HepG2 (cell line): ENCODE data around the gene TTLL1. TPM values are rescaled to one million over a fixed set of nuclear protein-coding genes. Genes with fewer than 3 reads are reported as not detected.

Experiments
- ATAC-seq: fragments of 200-7000 bp; cut with Tn5 transposase; 3 replicates; pipeline ENCODE4 v1.9.1; 2020; ENCODE audit warnings: mild to moderate bottlenecking, moderate library complexity
- BruUV-seq: library from RNA; stranded (reverse); fragments of 400-500 nt; replicated peaks from 2 replicates; lab custom pipeline; 2021; lab: Mats Ljungman, UMichigan
- CTCF ChIA-PET: fragments of 300-600 bp; formaldehyde crosslinking; extraction: SDS; loops from one replicate; lab custom pipeline; 2021; ENCODE audit warnings: low total read pairs, inconsistent platforms, low intra/inter-chr PET ratio; lab: Yijun Ruan, JAX
- POLR2A ChIA-PET: fragments of 350-600 bp; sonication (Branson Sonifier 250); formaldehyde crosslinking; loops from one replicate; lab custom pipeline; 2020; ENCODE audit warnings: antibody characterized with exemption, inconsistent platforms; lab: Yijun Ruan, JAX
- DNase-seq: peaks from one replicate; pipeline ENCODE4 v3.0.0-alpha.2; 2015; ENCODE audit warnings: low spot score
- FAIRE-seq: peaks from 3 replicates; lab custom pipeline; 2011; peaks lifted over from hg19 to GRCh38; lab: Jason Lieb, UNC
- H2AFZ ChIP-seq: one replicate; pipeline ENCODE4 v1.6.1; 2011; ENCODE audit warnings: low read length, inconsistent platforms
- H3K27ac ChIP-seq: fragments of 300-600 bp; 3 replicates; pipeline ENCODE4 v1.8.0; 2011; ENCODE audit warnings: mixed run types, mild to moderate bottlenecking, mixed read lengths, low read length, inconsistent platforms; ENCODE audit not compliant: insufficient read depth; ENCODE audit errors: extremely low read length
- H3K27me3 ChIP-seq, 2 experiments: fragments of 200-600 bp in 1 of 2; 2 replicates in 1 of 2; 3 replicates in 1 of 2; pipeline versions ENCODE4 v1.6.0 to v1.8.0; 2011; ENCODE audit warnings: low read length in 2 of 2, mild to moderate bottlenecking in 2 of 2, moderate library complexity in 2 of 2, inconsistent platforms in 1 of 2; ENCODE audit not compliant: insufficient read depth in 2 of 2, control insufficient read depth in 1 of 2
- H3K36me3 ChIP-seq, 2 experiments: fragments of 200-600 bp in 1 of 2; replicated peaks in 1 of 2; 2 replicates in 1 of 2; 3 replicates in 1 of 2; pipeline versions ENCODE4 v1.5.1 to v1.8.0; 2011; ENCODE audit warnings: low read length in 2 of 2, inconsistent platforms in 1 of 2; ENCODE audit not compliant: insufficient read depth in 2 of 2, control insufficient read depth in 1 of 2
- H3K4me1 ChIP-seq: 2 replicates; pipeline ENCODE4 v1.5.1; 2012; ENCODE audit warnings: low read length, inconsistent platforms; ENCODE audit not compliant: insufficient read depth
- H3K4me2 ChIP-seq: 2 replicates; pipeline ENCODE4 v1.6.0; 2011; ENCODE audit warnings: low read depth, low read length, inconsistent platforms
- H3K4me3 ChIP-seq, 3 experiments: fragments of 200-600 bp in 1 of 3; sonication (generic), shearing (Covaris generic) in 1 of 3; replicated peaks in 1 of 3; 2 replicates each; pipeline ENCODE4 v1.5.1; 2011 to 2016; ENCODE audit warnings: low read length in 3 of 3, inconsistent platforms in 2 of 3, low read depth in 2 of 3, mild to moderate bottlenecking in 2 of 3, control low read depth in 1 of 3, mixed read lengths in 1 of 3; ENCODE audit not compliant: insufficient read depth in 1 of 3
- H3K79me2 ChIP-seq: one replicate; pipeline ENCODE4 v1.6.1; 2011; ENCODE audit warnings: low read length, inconsistent platforms; ENCODE audit not compliant: insufficient read depth
- H3K9ac ChIP-seq: 2 replicates; pipeline ENCODE4 v1.6.0; 2011; ENCODE audit warnings: mild to moderate bottlenecking, low read depth, low read length, inconsistent platforms; ENCODE audit not compliant: insufficient read depth
- H3K9me3 ChIP-seq: 2 replicates; pipeline ENCODE4 v1.5.1; 2012; ENCODE audit warnings: mild to moderate bottlenecking, low read length
- H4K20me1 ChIP-seq: 2 replicates; pipeline ENCODE4 v1.6.0; 2011; ENCODE audit warnings: inconsistent platforms, mild to moderate bottlenecking, low read length, moderate library complexity; ENCODE audit not compliant: insufficient read depth
- ATF3 ChIP-seq: sonication (generic); formaldehyde crosslinking; IDR thresholded peaks from 2 replicates; pipeline ENCODE4 v1.4.0; 2020; ENCODE audit warnings: missing genetic modification reagents
- ATRX ChIP-seq: sonication (generic); formaldehyde crosslinking; IDR thresholded peaks from 2 replicates; pipeline ENCODE4 v1.4.0; 2020; ENCODE audit warnings: missing genetic modification reagents, borderline replicate concordance
- CEBPB ChIP-seq: IDR thresholded peaks from 2 replicates; pipeline ENCODE4 v1.6.1; 2011; ENCODE audit warnings: low read depth, low read length, improper control_type of control experiment, borderline replicate concordance
- ELK4 ChIP-seq: sonication (generic); formaldehyde crosslinking; IDR thresholded peaks from 2 replicates; pipeline ENCODE4 v1.9.0; 2021; ENCODE audit warnings: missing genetic modification reagents, borderline replicate concordance
- EZH2 ChIP-seq: conservative IDR thresholded peaks from 2 replicates; pipeline ENCODE4 v1.6.1; 2012; ENCODE audit warnings: mild to moderate bottlenecking, low read depth, low read length, moderate library complexity
- FLYWCH1 ChIP-seq: sonication (generic); formaldehyde crosslinking; IDR thresholded peaks from 2 replicates; pipeline ENCODE4 v1.8.1; 2023; ENCODE audit warnings: mild to moderate bottlenecking, missing genetic modification reagents
- HOXA3 ChIP-seq: sonication (generic); formaldehyde crosslinking; IDR thresholded peaks from 2 replicates; pipeline ENCODE4 v1.5.0; 2020; ENCODE audit warnings: missing genetic modification reagents
- KDM4B ChIP-seq: sonication (generic); formaldehyde crosslinking; IDR thresholded peaks from 2 replicates; pipeline ENCODE4 v1.4.0; 2020; ENCODE audit warnings: missing genetic modification reagents
- MEIS2 ChIP-seq: sonication (generic); formaldehyde crosslinking; IDR thresholded peaks from 2 replicates; pipeline ENCODE4 v1.9.0; 2021; ENCODE audit warnings: mild to moderate bottlenecking, missing genetic modification reagents
- NFE2 ChIP-seq: sonication (generic); formaldehyde crosslinking; IDR thresholded peaks from 2 replicates; pipeline ENCODE4 v1.4.0; 2020; ENCODE audit warnings: missing genetic modification reagents
- RFXANK ChIP-seq: IDR thresholded peaks from 2 replicates; pipeline ENCODE4 v1.6.1; 2016
- ZMAT5 ChIP-seq: sonication (generic); formaldehyde crosslinking; IDR thresholded peaks from 2 replicates; pipeline ENCODE4 v1.5.0; 2020; ENCODE audit warnings: mild to moderate bottlenecking, low read depth, missing genetic modification reagents, borderline replicate concordance
- ZNF343 ChIP-seq: sonication (generic); formaldehyde crosslinking; IDR thresholded peaks from 2 replicates; pipeline ENCODE4 v1.4.0; 2020; ENCODE audit warnings: mild to moderate bottlenecking, missing genetic modification reagents
- ZNF850 ChIP-seq: sonication (generic); formaldehyde crosslinking; conservative IDR thresholded peaks from 2 replicates; pipeline ENCODE4 v1.9.0; 2021; ENCODE audit warnings: mild to moderate bottlenecking, missing genetic modification reagents
- WGBS: methylation state at CpG from one replicate; pipeline ENCODE4 v1.1.6; 2017; ENCODE audit warnings: low lambda C conversion rate; 5-methylcytosine and 5-hydroxymethylcytosine counted together
- in situ Hi-C: cut with HindIII; loops from 2 replicates; pipeline ENCODE4 v1.10.0; 2017; ENCODE audit warnings: low pct_unique_long_range_greater_than_20kb; ENCODE audit not compliant: extremely low pct_ligation_motif_present
- intact Hi-C: fragments of 100-400 bp; cut with micrococcal nuclease; formaldehyde crosslinking; loops from one replicate; pipeline ENCODE4 v1.10.0; 2022; ENCODE audit not compliant: unreplicated experiment
- polyA plus RNA-seq, 8 experiments: library from polyadenylated mRNA; depleted of rRNA in 3 of 8; stranded (reverse) in 7 of 8; unstranded in 1 of 8; fragments of >200 nt; fragmentation: Illumina TruSeq in 4 of 8; extraction: Trizol in 4 of 8; gene quantifications; 2 replicates each; pipeline versions ENCODE4 v1.2.1 to v1.2.3, GENCODE V29; 2011 to 2016; ENCODE audit warnings: low read depth in 4 of 8, missing spikeins in 1 of 8, mixed read lengths in 1 of 8; ENCODE audit not compliant: insufficient read depth in 1 of 8
- total RNA-seq, 5 experiments: library from RNA; depleted of rRNA; stranded (reverse); fragments of >200 nt; fragmentation: Illumina TruSeq; extraction: Trizol; gene quantifications; 2 replicates each; pipeline ENCODE4 v1.2.3, GENCODE V29; 2016; ENCODE audit warnings: low read depth in 1 of 5
- TF ChIP-seq, protein P1 (sequence below): sonication (generic); formaldehyde crosslinking; IDR thresholded peaks from 2 replicates; pipeline ENCODE4 v1.4.0; 2020; ENCODE audit warnings: missing genetic modification reagents
- TF ChIP-seq, protein P2 (sequence below): sonication (generic); formaldehyde crosslinking; conservative IDR thresholded peaks from 2 replicates; pipeline ENCODE4 v1.8.0; 2022; ENCODE audit warnings: low read depth, missing genetic modification reagents

TTLL1 gene
- total and polyA plus RNA-seq, 2 of the 13 experiments (the other 11 are each of a cell fraction or from before 2014, with no cell fraction given) = 1.6 to 5.3 TPM

- CTCF ChIA-PET = no interaction called here
- peak overlapping the region; percentile 85 for H3K9ac ChIP-seq
- no peaks in the 10 kb centered on the region for H3K9me3 ChIP-seq
- intact Hi-C loops (loop anchor here (5.0 to 10.0 kb wide), 2 partner anchors 37 to 50 kb away; no protein-coding TSS in a partner anchor), in situ Hi-C loops (loop anchor here (5.0 kb wide), 1 partner anchor 53 kb away; no protein-coding TSS in a partner anchor)
- POLR2A ChIA-PET = interaction anchor here (0.7 to 6.1 kb wide), 29 partner anchors 10 to 380 kb away, joined by 3 to 185 read pairs (median 4); partner anchors contain the start of genes PACSIN2 and POLDIP3
- H3K4me3 ChIP-seq = peak overlapping the region; percentile 47 to 81 (median 64)
- BruUV-seq = no TSS peak
- no peaks in the 10 kb centered on the region for H3K36me3 ChIP-seq
- peaks cover 79% of the 10 kb centered on the region for H3K79me2 ChIP-seq
- H3K4me2 ChIP-seq = peak overlapping the region; percentile 100
- H3K4me1 ChIP-seq = peaks cover 96% of the 10 kb centered on the region
- ATAC-seq = peak; percentile 72
- H3K27me3 ChIP-seq = no peaks in the 10 kb centered on the region
- peak; percentile 98 for FAIRE-seq
- peak; percentile 98 for DNase-seq
- peak overlapping the region; percentile 100 for H3K27ac ChIP-seq
- H4K20me1 ChIP-seq = peaks cover 9% of the 10 kb centered on the region; the same call in 1 of the 2 replicates
- 1% methylated on average over 8 of the region's 9 CpGs for WGBS
- H2AFZ ChIP-seq = no peak overlapping the region
- no peak for TF ChIP-seq ELK4
- TF ChIP-seq ZMAT5 (CRISPR knock-in tag) = no peak
- TF ChIP-seq KDM4B (CRISPR knock-in tag) = no peak
- 0 out of 2 replicates have a peak, but pooled peaks have one; percentile 66 for TF ChIP-seq HOXA3
- no peak for TF ChIP-seq FLYWCH1 (CRISPR knock-in tag)
- TF ChIP-seq EZH2 = no peak
- TF ChIP-seq ATF3 = no peak
- no peak for TF ChIP-seq ZNF343 (CRISPR knock-in tag)
- no peak for TF ChIP-seq MEIS2 (CRISPR knock-in tag)
- TF ChIP-seq, protein P1, sequence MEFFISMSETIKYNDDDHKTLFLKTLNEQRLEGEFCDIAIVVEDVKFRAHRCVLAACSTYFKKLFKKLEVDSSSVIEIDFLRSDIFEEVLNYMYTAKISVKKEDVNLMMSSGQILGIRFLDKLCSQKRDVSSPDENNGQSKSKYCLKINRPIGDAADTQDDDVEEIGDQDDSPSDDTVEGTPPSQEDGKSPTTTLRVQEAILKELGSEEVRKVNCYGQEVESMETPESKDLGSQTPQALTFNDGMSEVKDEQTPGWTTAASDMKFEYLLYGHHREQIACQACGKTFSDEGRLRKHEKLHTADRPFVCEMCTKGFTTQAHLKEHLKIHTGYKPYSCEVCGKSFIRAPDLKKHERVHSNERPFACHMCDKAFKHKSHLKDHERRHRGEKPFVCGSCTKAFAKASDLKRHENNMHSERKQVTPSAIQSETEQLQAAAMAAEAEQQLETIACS (CRISPR knock-in tag) = no peak
- TF ChIP-seq RFXANK = no peak
- no peak for TF ChIP-seq ZNF850 (CRISPR knock-in tag)
- no peak for TF ChIP-seq NFE2
- TF ChIP-seq, protein P2, sequence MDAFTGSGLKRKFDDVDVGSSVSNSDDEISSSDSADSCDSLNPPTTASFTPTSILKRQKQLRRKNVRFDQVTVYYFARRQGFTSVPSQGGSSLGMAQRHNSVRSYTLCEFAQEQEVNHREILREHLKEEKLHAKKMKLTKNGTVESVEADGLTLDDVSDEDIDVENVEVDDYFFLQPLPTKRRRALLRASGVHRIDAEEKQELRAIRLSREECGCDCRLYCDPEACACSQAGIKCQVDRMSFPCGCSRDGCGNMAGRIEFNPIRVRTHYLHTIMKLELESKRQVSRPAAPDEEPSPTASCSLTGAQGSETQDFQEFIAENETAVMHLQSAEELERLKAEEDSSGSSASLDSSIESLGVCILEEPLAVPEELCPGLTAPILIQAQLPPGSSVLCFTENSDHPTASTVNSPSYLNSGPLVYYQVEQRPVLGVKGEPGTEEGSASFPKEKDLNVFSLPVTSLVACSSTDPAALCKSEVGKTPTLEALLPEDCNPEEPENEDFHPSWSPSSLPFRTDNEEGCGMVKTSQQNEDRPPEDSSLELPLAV (CRISPR knock-in tag) = no peak
- peak; percentile 97 for TF ChIP-seq CEBPB
- TF ChIP-seq ATRX (CRISPR knock-in tag) = no peak
These were observed 94.2 kb downstream of the TTLL1 start for GRCh38 chr22:42994917-42995562.
